Measurements from ENCODE around the gene FAM241A.
"Not testable (repeated sequence)": the region's sequence is repeated elsewhere in the genome, so short reads cannot be mapped to it uniquely, and the experiment has no call there.

The FAM241A gene

GRCh38 chr4:112145326-112145789 is at the start of gene FAM241A:
Gene FAM241A (plus strand): TSS chr4:112145454. CDS start chr4:112145581, 127 bp downstream.
- no peak for DNase-seq (ENCODE audit: low read depth, low spot score)

DNA sequence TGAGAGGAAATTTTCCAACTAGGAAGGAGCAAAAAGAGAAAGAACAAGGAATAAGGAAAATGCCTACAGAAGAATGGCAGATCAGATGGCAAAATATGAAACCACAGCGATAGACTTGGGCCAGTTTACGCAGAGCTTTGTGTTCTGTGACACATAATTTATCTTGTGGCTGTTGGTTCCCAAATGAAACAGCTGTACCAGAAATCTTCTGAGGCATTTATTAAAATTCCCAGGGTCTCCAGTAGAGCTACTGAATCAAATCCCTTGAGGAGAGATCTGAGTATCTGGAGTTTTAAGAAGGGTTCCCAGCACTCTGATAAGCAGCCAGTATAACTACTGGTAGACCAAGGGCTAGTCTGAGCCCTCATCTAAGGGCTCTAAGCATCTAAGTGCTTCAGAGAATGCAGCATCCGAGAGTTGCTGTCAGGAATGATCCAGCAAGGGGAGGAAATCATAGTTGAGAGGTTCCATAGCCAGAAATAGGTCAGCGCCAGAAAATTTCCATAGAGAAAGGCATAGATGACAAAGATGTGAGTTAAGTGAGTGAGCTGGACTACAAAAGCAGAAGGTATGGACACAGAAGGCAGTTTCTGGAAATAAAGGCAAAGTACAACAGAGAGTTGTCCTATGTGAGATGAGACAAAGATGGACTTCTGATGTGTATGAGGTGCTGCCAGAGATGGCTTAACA is 46.3 kb upstream of the FAM241A start:
- no peak for DNase-seq (ENCODE audit: low read depth, low spot score)

DNA sequence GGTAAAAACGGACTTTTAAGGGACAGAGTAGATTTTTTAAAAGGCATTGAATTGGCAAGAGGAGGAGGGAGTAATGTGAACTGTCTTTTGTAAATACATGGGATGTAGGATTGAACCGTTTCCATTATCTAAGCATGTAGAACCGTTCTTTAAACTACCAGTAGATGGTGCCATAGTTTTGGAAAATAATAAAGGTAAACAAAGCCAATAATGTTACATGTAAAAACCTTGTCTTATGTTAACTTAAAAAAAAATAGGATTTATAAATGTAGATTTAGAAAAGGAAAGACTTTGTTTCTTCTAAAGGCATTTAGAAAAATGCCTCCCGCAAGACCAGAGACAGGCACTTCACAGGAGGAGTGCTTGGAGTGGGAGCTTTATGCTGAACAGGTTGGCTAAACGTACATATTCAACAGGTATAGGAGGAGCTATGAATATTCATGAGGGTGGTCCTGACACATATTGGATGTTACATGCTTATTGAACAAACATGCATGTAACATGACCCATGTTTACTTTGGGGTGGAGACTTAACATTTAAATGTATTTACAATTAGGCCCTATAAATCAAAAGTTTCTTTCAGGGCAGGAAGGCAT is 45.5 kb upstream of the FAM241A start:
- DNase-seq (ENCODE audit: low read depth, low spot score), result no peak

GRCh38 chr4:112102875-112103370 is 42.3 kb upstream of the FAM241A start:
- DNase-seq (ENCODE audit: low read depth, low spot score), result no peak

- DNase-seq (ENCODE audit: low read depth, low spot score), result no peak
Measured at GRCh38 chr4:112105201-112105969, 39.9 kb upstream of the FAM241A start.

DNA sequence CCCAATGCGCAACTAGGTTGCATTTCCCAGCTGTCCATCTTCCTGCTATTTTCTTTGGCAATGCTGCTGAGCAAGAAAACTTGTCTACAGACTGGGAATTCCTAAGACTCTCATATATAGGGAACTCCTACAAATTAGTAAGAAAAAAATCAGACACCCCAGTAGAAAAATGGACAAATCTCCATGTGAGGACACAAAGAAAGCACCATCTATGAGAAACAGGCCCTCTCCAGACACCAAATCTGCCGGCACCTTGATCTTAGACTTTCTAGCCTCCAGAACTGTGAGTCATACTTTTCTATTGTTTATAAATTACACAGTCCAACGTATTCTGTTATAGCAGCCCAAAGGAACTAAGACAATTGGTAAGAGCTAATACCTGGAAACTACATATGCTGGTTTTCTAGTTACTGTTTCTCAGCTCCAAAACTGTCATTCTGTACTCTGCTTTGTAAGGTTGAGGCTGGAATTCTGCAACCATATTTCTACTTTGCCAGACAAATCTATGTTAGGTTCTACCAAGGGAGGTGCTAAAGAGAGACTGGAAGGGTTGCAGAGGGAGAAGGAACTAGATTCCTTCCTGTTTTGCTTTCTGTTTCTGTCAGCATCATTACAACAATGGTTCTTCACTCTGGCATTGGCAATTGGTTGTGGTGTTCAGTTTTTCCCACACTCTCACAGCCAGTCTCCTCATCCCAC is 35.7 kb upstream of the FAM241A start:
- DNase-seq (ENCODE audit: low read depth, low spot score), result no peak

DNA sequence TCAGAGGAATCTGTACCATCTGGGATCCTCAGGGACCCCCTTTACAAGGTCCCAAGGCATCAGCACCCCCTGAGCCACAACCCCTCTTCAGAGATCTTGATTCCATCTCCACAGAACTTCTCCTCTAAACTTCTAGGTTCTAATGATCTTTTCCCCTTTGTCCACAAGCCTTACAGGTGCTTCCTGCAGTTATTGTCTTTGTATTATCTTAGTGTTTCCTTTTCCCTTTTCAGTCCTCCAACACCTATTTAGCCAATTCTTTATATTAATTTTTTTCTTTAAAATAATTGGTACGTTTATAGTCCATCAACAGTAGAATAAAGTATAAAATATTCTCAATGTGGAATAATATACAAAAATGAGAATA is 35.2 kb upstream of the FAM241A start:
- DNase-seq (ENCODE audit: low read depth, low spot score), result no peak

GRCh38 chr4:112111306-112111705 is 33.9 kb upstream of the FAM241A start:
- DNase-seq (ENCODE audit: low read depth, low spot score), result no peak

DNA sequence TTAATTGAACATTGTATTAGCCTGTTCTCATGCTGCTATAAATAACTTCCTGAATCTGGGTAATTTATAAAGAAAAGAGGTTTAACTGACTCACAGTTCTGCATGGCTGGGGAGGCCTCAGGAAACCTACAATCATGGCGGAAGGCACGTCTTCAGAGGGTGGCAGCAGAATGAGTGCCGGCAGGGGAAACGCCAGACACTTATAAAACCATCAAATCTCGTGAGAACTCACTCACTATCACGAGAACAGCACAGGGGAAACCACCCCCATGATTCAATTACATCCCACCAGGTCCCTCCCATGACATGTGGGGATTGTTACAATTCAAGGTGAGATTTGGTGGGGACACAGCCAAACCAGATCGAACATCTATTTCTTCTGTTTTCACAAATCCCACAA is 33.2 kb upstream of the FAM241A start:
- DNase-seq (ENCODE audit: low read depth, low spot score), result not testable (repeated sequence)

GRCh38 chr4:112112590-112113170 is 32.6 kb upstream of the FAM241A start:
- DNase-seq (ENCODE audit: low read depth, low spot score), result no peak

GRCh38 chr4:112113864-112114263 is 31.4 kb upstream of the FAM241A start:
- DNase-seq (ENCODE audit: low read depth, low spot score), result no peak

DNA sequence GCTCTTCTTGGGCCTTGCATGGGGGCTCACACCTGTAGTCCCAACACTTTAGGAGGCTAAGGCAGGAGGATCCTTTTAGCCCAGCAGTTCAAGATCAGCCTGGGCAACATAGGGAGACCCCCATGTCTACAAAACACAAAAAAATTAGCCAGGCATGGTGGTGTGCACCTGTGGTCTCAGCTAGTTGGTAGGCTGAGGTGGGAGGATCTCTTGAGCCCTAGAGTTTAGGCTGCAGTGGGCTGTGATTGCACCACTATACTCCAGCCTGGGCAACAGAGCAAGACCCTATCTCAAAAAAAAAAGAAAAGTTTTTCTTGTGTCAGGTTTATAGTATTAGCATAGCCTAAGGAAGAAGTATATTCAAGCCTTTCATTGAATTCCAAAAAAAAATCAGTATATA is 30.8 kb upstream of the FAM241A start:
- no peak for DNase-seq (ENCODE audit: low read depth, low spot score)

DNA sequence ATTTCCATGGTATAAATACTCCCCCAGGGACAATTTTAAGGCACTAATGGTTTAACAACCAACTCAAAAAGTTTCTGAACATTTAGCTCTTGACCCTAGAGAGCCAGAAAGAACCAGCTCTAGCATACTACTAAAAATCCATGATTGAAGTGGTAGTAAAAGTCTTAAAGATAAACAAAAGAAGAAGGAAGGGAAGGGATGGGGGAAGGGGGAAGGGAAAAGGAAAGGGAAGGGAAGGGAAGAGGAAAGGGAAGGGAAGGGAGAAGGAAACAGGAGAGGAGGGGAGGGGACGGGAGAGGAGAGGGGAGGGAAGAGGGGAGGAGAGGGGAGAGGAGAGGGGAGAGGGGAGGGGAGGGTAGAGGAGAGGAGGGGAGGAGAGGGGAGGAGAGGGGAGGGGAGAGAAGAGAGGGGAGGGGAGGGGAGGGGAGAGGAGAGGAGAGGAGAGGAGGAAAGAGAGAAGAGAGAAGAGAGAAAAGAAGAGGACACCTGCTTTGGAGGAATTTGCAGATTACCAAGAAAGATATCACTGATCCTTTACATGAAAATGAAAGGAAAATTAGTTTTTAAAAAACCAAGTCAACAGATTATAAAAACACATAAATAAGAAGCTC is 26.4 kb upstream of the FAM241A start:
- DNase-seq (ENCODE audit: low read depth, low spot score), result no peak

GRCh38 chr4:112119353-112119783 is 25.9 kb upstream of the FAM241A start:
- no peak for DNase-seq (ENCODE audit: low read depth, low spot score)

DNA sequence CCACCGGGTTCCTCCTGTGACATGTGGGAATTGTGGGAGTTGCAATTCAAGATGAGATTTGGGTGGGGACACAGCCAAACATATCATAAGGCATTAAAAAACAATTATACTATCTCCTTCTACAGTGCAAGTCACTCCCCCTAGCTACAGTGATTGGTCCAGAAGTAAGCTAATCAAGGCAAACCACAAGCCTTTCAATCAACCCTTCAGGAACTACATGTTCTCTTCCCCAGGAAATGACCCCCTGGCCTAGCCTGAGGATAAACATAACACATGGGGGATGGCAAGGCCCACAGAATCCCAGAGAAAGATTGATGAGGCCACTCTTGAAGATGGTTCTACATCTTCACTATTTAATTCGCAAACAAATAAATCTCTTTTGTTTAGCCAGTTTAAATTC is 25.2 kb upstream of the FAM241A start:
- DNase-seq (ENCODE audit: low read depth, low spot score), result no peak

GRCh38 chr4:112125416-112125815 is 19.8 kb upstream of the FAM241A start:
- DNase-seq (ENCODE audit: low read depth, low spot score), result no peak

GRCh38 chr4:112127048-112127637 is 18.1 kb upstream of the FAM241A start:
- DNase-seq (ENCODE audit: low read depth, low spot score), result no peak

GRCh38 chr4:112127803-112128202 is 17.5 kb upstream of the FAM241A start:
- DNase-seq (ENCODE audit: low read depth, low spot score), result no peak

- no peak for DNase-seq (ENCODE audit: low read depth, low spot score)
Measured at GRCh38 chr4:112128452-112128851, 16.8 kb upstream of the FAM241A start.

DNA sequence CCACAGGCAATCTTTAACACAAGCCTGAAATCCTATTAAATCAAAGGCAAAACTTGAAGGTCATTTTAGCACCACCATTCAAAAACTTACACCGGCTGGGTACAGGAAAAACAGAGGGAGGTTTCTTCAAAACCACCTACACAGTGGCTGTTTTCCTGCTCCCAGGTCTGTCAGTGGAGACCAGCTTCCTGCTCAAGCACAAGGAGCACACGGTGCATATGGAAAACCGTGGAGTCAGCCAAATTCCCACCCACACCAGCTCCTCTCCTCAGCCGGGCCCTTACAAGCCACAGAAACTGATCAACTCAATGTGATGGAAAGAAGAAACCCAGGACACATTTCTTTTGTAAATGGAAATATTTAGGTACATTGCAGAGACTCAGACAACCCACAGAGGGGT is 14.3 kb upstream of the FAM241A start:
- DNase-seq (ENCODE audit: low read depth, low spot score), result no peak

GRCh38 chr4:112136551-112136950 is 8.7 kb upstream of the FAM241A start:
- no peak for DNase-seq (ENCODE audit: low read depth, low spot score)

Data from iPS DF 19.7 (cell line).